Endothelial cell of umbilical vein (primary cell): ENCODE measurements around the gene MATN4.

Source experiments
- CTCF ChIP-seq, 2 donors: IDR thresholded peaks; 1 replicate in 1 of 2; 2 replicates in 1 of 2; pipeline ENCODE4 v1.5.1; 2011; ENCODE audit warnings: low read length in 2 of 2, mild to moderate bottlenecking in 2 of 2, moderate library complexity in 2 of 2, control low read depth in 1 of 2, inconsistent platforms in 1 of 2, low read depth in 1 of 2; ENCODE audit not compliant: insufficient read depth in 1 of 2; ENCODE audit errors: extremely low read depth in 1 of 2
- EZH2 ChIP-seq: IDR thresholded peaks from 2 replicates; pipeline ENCODE4 v1.6.1; 2012; ENCODE audit warnings: borderline replicate concordance, low read depth, mild to moderate bottlenecking, moderate library complexity, low read length, inconsistent platforms; ENCODE audit not compliant: severe bottlenecking
- MAX ChIP-seq: IDR thresholded peaks from 2 replicates; pipeline ENCODE4 v1.6.1; 2011; ENCODE audit not compliant: insufficient read depth, insufficient read length
- MYC ChIP-seq: IDR thresholded peaks from one replicate; pipeline ENCODE4 v1.6.1; 2011; ENCODE audit warnings: mild to moderate bottlenecking, low read depth, low read length
- POLR2A ChIP-seq: IDR thresholded peaks from 2 replicates; pipeline ENCODE4 v1.6.1; 2012; ENCODE audit warnings: low read depth, mild to moderate bottlenecking, control low read depth, low read length

- TF ChIP-seq CTCF (IDR thresholded peaks at IDR 0.05; ENCODE audit: extremely low read depth in 1 of 2, insufficient read depth in 1 of 2, low read depth in 1 of 2, low read length in 2 of 2), result no peak
- TF ChIP-seq MAX, result no peak
- TF ChIP-seq EZH2, result no peak
- no peak for TF ChIP-seq POLR2A
- TF ChIP-seq MYC, result no peak
These were observed 44.4 kb downstream of the MATN4 start for GRCh38 chr20:45263556-45264266.
